Measurements from ENCODE around the gene STARD6.
"Not testable (repeated sequence)": the region's sequence is repeated elsewhere in the genome, so short reads cannot be mapped to it uniquely, and the experiment has no call there.

The STARD6 gene

DNA sequence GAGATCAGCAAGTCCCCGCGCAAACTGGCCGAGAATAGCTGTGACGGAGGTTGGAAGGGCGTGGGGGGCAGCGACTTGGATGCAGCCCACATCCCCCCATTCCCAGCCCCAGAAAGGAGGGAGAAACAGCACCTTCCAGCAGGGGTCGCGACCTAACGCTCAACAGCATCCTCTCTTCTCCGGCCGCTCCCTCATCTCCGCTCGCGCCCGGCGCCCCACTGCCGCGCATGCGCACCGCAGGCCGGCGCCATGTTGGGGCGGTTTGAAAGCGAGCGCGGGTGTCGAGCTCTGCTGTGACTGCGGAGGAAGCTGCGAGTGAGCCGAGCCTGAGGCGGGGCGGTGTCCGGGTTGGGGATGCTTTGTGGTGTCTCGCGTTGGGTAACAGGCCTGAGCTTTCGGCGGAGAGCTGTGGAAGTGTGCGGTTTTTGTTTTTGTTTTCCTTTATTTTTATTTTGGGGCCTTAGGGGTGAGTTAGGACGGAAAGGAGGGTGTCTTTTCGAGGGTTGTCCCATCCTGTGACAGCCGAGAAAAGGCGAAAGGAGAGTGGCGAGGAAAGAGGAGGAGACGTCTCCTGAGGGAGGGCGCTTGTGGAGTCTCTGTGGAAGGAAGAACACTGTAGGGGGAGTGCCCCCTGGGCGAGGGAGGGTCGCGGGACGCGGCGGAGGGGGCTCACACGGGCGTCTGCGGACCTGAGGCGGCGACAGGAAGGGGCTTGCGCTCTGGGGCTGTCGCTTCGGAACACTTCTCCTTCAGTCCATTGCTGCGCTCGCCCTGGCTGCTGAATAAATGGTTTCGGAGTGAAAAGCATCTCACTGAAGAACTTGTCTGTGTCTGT is at the start of gene STARD6, which contains the start of gene C18orf54:
Gene STARD6, minus strand, starts transcription at position 199 of the 835 bp plus-strand sequence. CDS start 3,285 bp downstream, outside the sequence.
Gene C18orf54, plus strand, starts transcription at position 247 of the 835 bp plus-strand sequence. CDS start 2,667 bp downstream, outside the sequence.
- peak; percentile 85 for DNase-seq

GRCh38 chr18:54405290-54405689 is 47.6 kb upstream of the STARD6 start:
- no peak for DNase-seq

GRCh38 chr18:54396760-54397159 is 39.1 kb upstream of the STARD6 start:
- DNase-seq: no peak

DNA sequence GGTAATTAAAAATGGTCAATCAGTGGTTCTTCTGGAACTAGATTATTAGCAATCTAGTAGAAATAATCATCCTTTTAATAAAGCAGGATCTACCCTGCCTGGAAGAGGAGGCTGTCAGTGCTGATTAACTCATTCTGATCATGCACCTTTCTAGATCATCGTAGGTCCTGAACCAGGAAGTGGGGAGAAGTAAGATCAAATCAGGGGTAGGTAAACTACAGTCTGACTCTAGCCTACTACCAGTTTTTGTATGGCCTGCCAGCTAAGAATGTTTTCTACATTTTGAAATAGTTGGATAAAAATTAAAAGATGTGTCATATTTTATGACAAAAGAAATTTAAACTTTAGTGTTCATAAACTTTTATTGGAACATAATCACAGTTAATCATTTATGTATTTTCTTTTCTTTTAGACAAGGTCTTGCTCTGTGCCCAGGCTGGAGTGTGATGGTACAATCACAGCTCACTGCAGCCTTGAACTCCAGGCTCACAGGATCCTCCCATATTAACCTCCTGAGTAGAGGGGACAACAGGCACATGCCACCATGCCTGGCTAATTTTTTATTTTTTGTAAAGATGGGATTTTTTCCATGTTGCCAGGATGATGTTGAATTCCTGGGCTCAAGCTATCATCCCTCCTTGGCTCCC is 36.1 kb upstream of the STARD6 start:
- no peak for DNase-seq

GRCh38 chr18:54392543-54393023 is 34.9 kb upstream of the STARD6 start:
- peak; percentile 88 for DNase-seq

- DNase-seq: no peak
Observed at GRCh38 chr18:54390838-54391237, 33.2 kb upstream of the STARD6 start.

DNA sequence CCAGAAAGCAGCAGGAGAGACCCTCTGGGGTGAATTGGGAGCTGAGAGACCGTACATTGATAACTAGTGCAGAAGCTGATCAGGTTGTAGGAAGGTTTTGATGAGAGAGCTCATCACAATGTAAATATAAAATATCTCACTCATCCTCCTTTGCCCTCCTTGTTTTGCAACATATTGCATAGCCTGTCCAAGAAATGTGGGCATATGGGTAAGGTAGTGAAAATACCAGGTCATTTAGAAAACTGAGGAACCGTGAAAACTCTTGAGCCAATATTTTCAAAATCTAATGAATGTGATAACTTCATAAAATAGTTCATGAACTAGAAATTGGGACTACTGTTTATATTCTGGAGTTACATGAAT is 31.5 kb upstream of the STARD6 start:
- no peak for DNase-seq

GRCh38 chr18:54388203-54389142 is 30.8 kb upstream of the STARD6 start:
- DNase-seq: no peak

- no peak for DNase-seq
Observed at GRCh38 chr18:54387631-54388030, 30.0 kb upstream of the STARD6 start.

GRCh38 chr18:54386800-54387495 is 29.3 kb upstream of the STARD6 start:
- DNase-seq: not testable (repeated sequence)

GRCh38 chr18:54386043-54386442 is 28.4 kb upstream of the STARD6 start:
- DNase-seq: no peak

- DNase-seq: no peak
Observed at GRCh38 chr18:54382733-54383252, 25.1 kb upstream of the STARD6 start.

DNA sequence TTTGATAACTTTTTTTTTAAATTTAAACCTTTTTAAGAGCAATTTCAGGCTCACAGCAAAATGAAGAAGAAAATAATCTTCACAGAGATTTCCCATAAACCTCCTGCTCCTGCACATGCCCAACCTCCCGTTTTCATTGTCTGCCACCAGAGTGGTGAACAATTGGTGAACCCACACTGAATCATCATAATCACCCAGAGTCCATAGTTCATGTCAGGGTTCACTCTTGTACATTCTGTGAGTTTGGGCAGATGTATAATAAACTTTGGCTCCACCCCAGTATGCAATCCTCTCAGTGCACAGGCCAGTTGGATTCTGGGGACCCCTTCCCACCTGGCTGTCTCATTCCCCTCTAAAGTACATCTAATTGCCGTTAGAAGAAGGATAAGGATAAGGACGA is 24.4 kb upstream of the STARD6 start:
- DNase-seq: no peak

DNA sequence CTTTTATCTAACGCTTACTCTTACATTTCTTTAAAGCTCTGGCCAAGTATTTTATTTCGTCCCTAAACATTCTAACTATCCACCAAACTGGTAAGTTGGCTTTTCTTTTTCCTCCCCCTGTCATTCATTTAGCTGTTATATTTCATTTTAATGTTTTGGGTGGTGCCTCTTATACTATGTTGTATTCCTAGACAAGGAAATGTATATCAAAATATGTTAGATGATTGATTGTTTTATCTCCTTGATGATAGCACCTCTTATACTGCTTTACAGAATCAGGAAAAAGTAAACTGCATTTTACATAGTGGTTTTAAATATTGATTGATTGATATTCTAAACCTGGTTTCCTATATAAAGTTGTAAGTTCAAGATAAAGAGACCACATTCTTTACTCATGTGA is 24.0 kb upstream of the STARD6 start:
- DNase-seq: no peak

DNA sequence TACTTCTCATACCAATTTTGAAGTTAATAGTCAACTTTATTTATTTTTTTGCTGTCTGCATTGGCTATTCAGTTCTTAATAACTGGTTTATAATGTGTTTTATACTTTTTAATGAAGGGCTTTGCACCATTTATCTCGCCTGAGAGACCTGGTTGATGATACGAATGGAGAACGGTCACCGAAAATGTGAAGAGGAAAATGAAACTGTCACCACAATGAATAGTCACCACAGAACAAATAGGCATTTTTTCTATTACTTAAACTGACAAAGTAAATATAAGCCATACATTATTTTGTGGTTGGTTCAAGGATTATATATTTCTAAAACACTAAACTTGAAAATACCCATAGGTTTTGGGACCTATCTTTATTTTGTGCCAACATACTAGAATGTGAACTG is 20.4 kb upstream of the STARD6 start:
- no peak for DNase-seq

GRCh38 chr18:54360406-54360805 is 2.7 kb upstream of the STARD6 start:
- DNase-seq: no peak

DNA sequence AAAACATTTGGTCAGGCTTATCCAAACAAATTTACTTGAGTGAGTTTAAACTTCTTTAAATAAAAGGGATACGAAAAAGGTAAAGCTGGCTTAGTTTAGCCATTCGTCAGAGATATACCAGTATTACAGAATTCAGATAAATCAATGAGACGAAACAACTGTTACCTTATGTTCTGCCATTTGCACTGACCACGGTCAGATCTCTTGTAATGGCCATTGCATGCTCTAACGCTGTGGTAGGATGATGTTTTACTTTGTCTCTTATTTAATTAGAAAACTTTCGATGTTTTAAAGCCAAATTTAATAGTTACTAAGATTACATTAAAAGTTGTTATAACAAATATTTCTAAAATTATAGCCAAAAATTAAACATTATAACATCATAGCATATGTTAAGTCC is 1.6 kb upstream of the STARD6 start:
- DNase-seq: no peak

DNA sequence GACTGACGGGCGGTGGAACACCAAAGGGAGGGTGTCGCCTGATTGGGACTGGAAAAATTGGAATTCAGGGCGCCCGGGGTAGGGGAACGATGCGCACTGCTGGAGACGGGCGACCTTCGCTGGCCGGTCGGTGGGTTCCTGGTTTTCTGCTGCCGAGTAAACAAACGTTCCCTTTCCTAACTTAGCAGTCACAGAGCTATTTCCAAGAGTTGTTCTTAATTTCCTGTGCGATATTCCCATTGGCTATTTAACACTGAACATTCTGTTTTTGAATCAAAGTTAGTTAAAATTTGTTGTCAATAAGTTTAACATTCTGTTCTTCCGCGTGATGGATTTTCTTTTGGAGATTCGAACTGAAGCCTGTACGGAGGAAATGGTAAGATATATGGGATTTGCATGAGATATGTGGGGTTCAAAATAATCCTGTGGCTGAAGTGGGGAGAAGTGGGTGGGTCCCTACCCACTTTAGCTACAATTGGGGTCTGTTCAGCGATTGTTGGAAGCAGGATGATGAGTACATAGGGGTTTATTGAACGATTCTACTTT is 910 bp upstream of the STARD6 start:
- DNase-seq: peak; percentile 58

DNA sequence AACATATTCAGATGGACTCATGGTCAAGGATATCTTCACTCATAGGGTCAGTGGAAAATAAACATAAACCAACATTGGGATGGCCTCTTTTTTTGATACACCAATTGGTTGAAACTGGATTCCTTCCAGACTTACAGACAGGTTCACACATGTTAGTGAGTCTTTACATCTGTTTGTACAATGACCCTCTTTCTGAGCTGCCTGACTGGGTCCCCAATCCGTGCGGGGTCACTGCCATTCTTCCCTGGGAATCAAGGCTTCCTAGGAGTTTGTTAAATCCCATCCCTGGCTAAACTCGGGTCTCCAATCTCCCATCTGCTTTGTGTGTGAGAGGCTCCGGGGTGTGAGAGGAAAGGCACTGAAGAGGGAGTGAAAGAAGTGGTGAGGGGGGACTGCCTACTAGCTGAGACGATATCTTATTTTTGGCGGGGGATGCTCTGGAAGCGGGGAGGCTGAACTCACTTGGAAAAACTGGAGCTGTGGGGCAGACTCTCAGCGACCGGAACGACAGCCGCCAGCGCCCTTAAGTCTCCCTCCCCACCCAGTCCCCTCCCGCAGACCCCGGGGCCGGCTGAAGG is 487 bp downstream of the STARD6 start:
- DNase-seq: peak; percentile 73

GRCh38 chr18:54351186-54351585 is 6.5 kb downstream of the STARD6 start:
- no peak for DNase-seq

GRCh38 chr18:54338230-54338629 is 19.4 kb downstream of the STARD6 start:
- no peak for DNase-seq

Data from NCI-H510A treated with DMSO at 0.1 percent for 48 hours (cell line).